OCI-LY1 (cell line): ENCODE data around the gene GALNT5.

Experiments used
- H2AFZ ChIP-seq: fragments of 200-600 bp; sonication (generic), shearing (Covaris generic); 2 replicates; pipeline ENCODE4 v1.6.0; 2014; ENCODE audit warnings: antibody characterized with exemption, mild to moderate bottlenecking, low read length
- H3F3A ChIP-seq: fragments of 200-600 bp; sonication (generic), shearing (Covaris generic); 2 replicates; pipeline ENCODE4 v1.6.0; 2014; ENCODE audit warnings: mild to moderate bottlenecking, antibody characterized with exemption, low read length, moderate library complexity; ENCODE audit not compliant: insufficient read depth
- H3K27ac ChIP-seq: fragments of 200-600 bp; sonication (generic); 2 replicates; pipeline ENCODE4 v1.5.1; 2014; ENCODE audit warnings: low read length, mixed run types, mild to moderate bottlenecking, low read depth; ENCODE audit not compliant: poor library complexity, severe bottlenecking
- H3K27me3 ChIP-seq: fragments of 200-600 bp; sonication (generic); 2 replicates; pipeline ENCODE4 v1.6.0; 2014; ENCODE audit warnings: antibody characterized with exemption, mild to moderate bottlenecking, low read length, moderate library complexity; ENCODE audit not compliant: insufficient read depth
- H3K36me3 ChIP-seq: fragments of 200-600 bp; sonication (generic); 2 replicates; pipeline ENCODE4 v1.6.1; 2014; ENCODE audit warnings: mild to moderate bottlenecking, antibody characterized with exemption, low read length, moderate library complexity, mixed read lengths; ENCODE audit not compliant: insufficient read depth
- H3K4me1 ChIP-seq: fragments of 200-600 bp; sonication (generic); 2 replicates; pipeline ENCODE4 v1.5.1; 2014; ENCODE audit warnings: mild to moderate bottlenecking, low read length, moderate library complexity; ENCODE audit not compliant: insufficient read depth, severe bottlenecking
- H3K4me2 ChIP-seq: fragments of 200-600 bp; sonication (generic), shearing (Covaris generic); 2 replicates; pipeline ENCODE4 v1.6.1; 2014; ENCODE audit warnings: low read length
- H3K4me3 ChIP-seq: fragments of 200-600 bp; sonication (generic); 2 replicates; pipeline ENCODE4 v1.5.1; 2014; ENCODE audit warnings: low read length, low read depth, mild to moderate bottlenecking, mixed read lengths; ENCODE audit not compliant: poor library complexity, severe bottlenecking
- H3K79me2 ChIP-seq: fragments of 200-600 bp; shearing (Covaris generic); 2 replicates; pipeline ENCODE4 v1.6.1; 2016; ENCODE audit warnings: mixed run types, low read length, mixed read lengths; ENCODE audit not compliant: insufficient read depth
- H3K9ac ChIP-seq: fragments of 200-600 bp; sonication (generic), shearing (Covaris generic); 2 replicates; pipeline ENCODE4 v1.6.1; 2014; ENCODE audit warnings: mild to moderate bottlenecking, low read length, mixed read lengths
- H3K9me2 ChIP-seq: fragments of 200-600 bp; sonication (generic), shearing (Covaris generic); 2 replicates; pipeline ENCODE4 v1.6.1; 2014; ENCODE audit warnings: low read depth, mild to moderate bottlenecking, low read length, mixed read lengths
- H3K9me3 ChIP-seq: fragments of 200-600 bp; shearing (Covaris generic); 2 replicates; pipeline ENCODE4 v1.6.1; 2014; ENCODE audit warnings: low read length, mixed read lengths
- H4K20me1 ChIP-seq: fragments of 200-600 bp; sonication (generic), shearing (Covaris generic); 2 replicates; pipeline ENCODE4 v1.6.0; 2016; ENCODE audit warnings: mild to moderate bottlenecking, low read length; ENCODE audit not compliant: insufficient read depth
- CTCF ChIP-seq: fragments of 200-600 bp; sonication (generic), shearing (Covaris generic); IDR thresholded peaks from 2 replicates; pipeline ENCODE4 v1.5.1; 2017; ENCODE audit warnings: mild to moderate bottlenecking, antibody characterized with exemption, low read length, moderate library complexity, mixed read lengths
- EZH2 ChIP-seq: fragments of 200-600 bp; sonication (generic), shearing (Covaris generic); IDR thresholded peaks from 2 replicates; pipeline ENCODE4 v1.8.0; 2017; ENCODE audit warnings: borderline replicate concordance, mixed run types, mild to moderate bottlenecking, antibody characterized with exemption, low read length, moderate library complexity, mixed read lengths

Gene GALNT5

GRCh38 chr2:157355618-157356017 lies 98.1 kb downstream of the GALNT5 start:
- H3K27ac ChIP-seq = no peak overlapping the region
- no peaks in the 10 kb centered on the region for H3K9me3 ChIP-seq
- H3K36me3 ChIP-seq = no peaks in the 10 kb centered on the region
- TF ChIP-seq EZH2 (no peak), CTCF (no peak)
- H3K27me3 ChIP-seq = no peaks in the 10 kb centered on the region
- no peak overlapping the region for H3K4me3 ChIP-seq
- H3F3A ChIP-seq = no peaks in the 10 kb centered on the region
- no peaks in the 10 kb centered on the region for H3K4me1 ChIP-seq
- no peaks in the 10 kb centered on the region for H3K79me2 ChIP-seq
- H4K20me1 ChIP-seq = no peaks in the 10 kb centered on the region
- no peak overlapping the region for H2AFZ ChIP-seq
- no peaks in the 10 kb centered on the region for H3K9me2 ChIP-seq
- no peak overlapping the region for H3K4me2 ChIP-seq
- H3K9ac ChIP-seq = no peak overlapping the region

GRCh38 chr2:157359628-157360027 lies 102.1 kb downstream of the GALNT5 start:
- Histone ChIP-seq H3K9ac (no peak overlapping the region), H3K9me3 (0 out of 2 replicates have a peak, but pooled peaks cover 3% of the 10 kb centered on the region), H3F3A (no peaks in the 10 kb centered on the region), H3K36me3 (no peaks in the 10 kb centered on the region), H3K4me3 (no peak overlapping the region), H3K4me2 (no peak overlapping the region), H3K9me2 (no peaks in the 10 kb centered on the region), H3K4me1 (peaks cover 8% of the 10 kb centered on the region), H3K27me3 (no peaks in the 10 kb centered on the region), H2AFZ (no peak overlapping the region), H4K20me1 (no peaks in the 10 kb centered on the region), H3K79me2 (no peaks in the 10 kb centered on the region), H3K27ac (no peak overlapping the region)
- no peak for TF ChIP-seq EZH2
- no peak for TF ChIP-seq CTCF

- no peak overlapping the region for H2AFZ ChIP-seq
- no peaks in the 10 kb centered on the region for H3K9me2 ChIP-seq
- H3K9me3 ChIP-seq = 0 out of 2 replicates have a peak, but pooled peaks cover 3% of the 10 kb centered on the region
- TF ChIP-seq EZH2 = no peak
- TF ChIP-seq CTCF = no peak
- no peaks in the 10 kb centered on the region for H3K79me2 ChIP-seq
- H3K9ac ChIP-seq = no peak overlapping the region
- H3K27me3 ChIP-seq = no peaks in the 10 kb centered on the region
- no peaks in the 10 kb centered on the region for H3K36me3 ChIP-seq
- H3K4me1 ChIP-seq = peaks cover 13% of the 10 kb centered on the region
- H3F3A ChIP-seq = no peaks in the 10 kb centered on the region
- H4K20me1 ChIP-seq = no peaks in the 10 kb centered on the region
- H3K4me2 ChIP-seq = no peak overlapping the region
- no peak overlapping the region for H3K4me3 ChIP-seq
- no peak overlapping the region for H3K27ac ChIP-seq
Observed at GRCh38 chr2:157361526-157361925, 104.0 kb downstream of the GALNT5 start.
